ENCODE results near the gene CLCC1.

The CLCC1 gene

GRCh38 chr1:108960719-108961118, 2.6 kb downstream of the CLCC1 start:
- DNase-seq (ENCODE audit: low spot score) = no peak
- H3K9me3 ChIP-seq (ENCODE audit: severe bottlenecking) = no peaks in the 10 kb centered on the region
- H3K27me3 ChIP-seq (ENCODE audit: insufficient read depth, poor library complexity, severe bottlenecking) = no peaks in the 10 kb centered on the region
- H3K36me3 ChIP-seq (ENCODE audit: low read depth) = peaks cover 17% of the 10 kb centered on the region; the same call in 1 of the 2 replicates
- H3K27ac ChIP-seq (ENCODE audit: poor library complexity, severe bottlenecking) = no peak overlapping the region
- H3K4me3 ChIP-seq (ENCODE audit: severe bottlenecking) = no peak overlapping the region
- no peak for ATAC-seq (ENCODE audit: low read depth)
- no peak for TF ChIP-seq CTCF (IDR thresholded peaks at IDR 0.05; ENCODE audit: poor library complexity, severe bottlenecking)
- no peaks in the 10 kb centered on the region for H3K4me1 ChIP-seq (ENCODE audit: insufficient read depth, poor library complexity, severe bottlenecking)

DNA sequence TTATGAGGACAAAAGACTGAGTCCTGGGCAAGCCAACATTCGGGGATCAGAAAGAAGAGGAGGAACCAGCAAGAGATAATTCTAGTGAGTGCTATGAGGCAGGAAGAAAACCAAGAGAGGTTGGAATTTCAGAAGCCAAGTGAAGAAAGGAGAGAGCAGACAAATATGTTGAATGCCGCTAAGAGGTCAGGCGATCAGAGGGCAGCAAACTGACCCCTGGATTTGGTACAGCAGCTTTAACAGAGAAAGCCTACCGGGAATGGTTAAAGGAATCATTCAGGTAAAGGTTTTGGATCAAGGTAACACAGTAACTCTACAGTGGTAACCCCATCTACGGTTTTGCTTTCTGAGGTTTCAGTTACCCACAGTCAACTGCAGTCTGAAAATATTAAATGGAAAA, 5.4 kb downstream of the CLCC1 start:
- no peak for ATAC-seq (ENCODE audit: low read depth)
- Histone ChIP-seq H3K27me3 (ENCODE audit: insufficient read depth, poor library complexity, severe bottlenecking) (no peaks in the 10 kb centered on the region), H3K36me3 (ENCODE audit: low read depth) (peaks cover 24% of the 10 kb centered on the region), H3K4me1 (ENCODE audit: insufficient read depth, poor library complexity, severe bottlenecking) (no peaks in the 10 kb centered on the region), H3K27ac (ENCODE audit: poor library complexity, severe bottlenecking) (no peak overlapping the region), H3K9me3 (ENCODE audit: severe bottlenecking) (no peaks in the 10 kb centered on the region), H3K4me3 (ENCODE audit: severe bottlenecking) (no peak overlapping the region)
- DNase-seq (ENCODE audit: low spot score) = no peak
- no peak for TF ChIP-seq CTCF (IDR thresholded peaks at IDR 0.05; ENCODE audit: poor library complexity, severe bottlenecking)

GRCh38 chr1:108955881-108956280, 7.4 kb downstream of the CLCC1 start:
- TF ChIP-seq CTCF (IDR thresholded peaks at IDR 0.05; ENCODE audit: poor library complexity, severe bottlenecking) = no peak
- peaks cover 22% of the 10 kb centered on the region for H3K36me3 ChIP-seq (ENCODE audit: low read depth)
- no peaks in the 10 kb centered on the region for H3K4me1 ChIP-seq (ENCODE audit: insufficient read depth, poor library complexity, severe bottlenecking)
- H3K27me3 ChIP-seq (ENCODE audit: insufficient read depth, poor library complexity, severe bottlenecking) = no peaks in the 10 kb centered on the region
- no peaks in the 10 kb centered on the region for H3K9me3 ChIP-seq (ENCODE audit: severe bottlenecking)
- DNase-seq (ENCODE audit: low spot score) (no peak), ATAC-seq (ENCODE audit: low read depth) (no peak)
- no peak overlapping the region for H3K27ac ChIP-seq (ENCODE audit: poor library complexity, severe bottlenecking)
- H3K4me3 ChIP-seq (ENCODE audit: severe bottlenecking) = no peak overlapping the region

DNA sequence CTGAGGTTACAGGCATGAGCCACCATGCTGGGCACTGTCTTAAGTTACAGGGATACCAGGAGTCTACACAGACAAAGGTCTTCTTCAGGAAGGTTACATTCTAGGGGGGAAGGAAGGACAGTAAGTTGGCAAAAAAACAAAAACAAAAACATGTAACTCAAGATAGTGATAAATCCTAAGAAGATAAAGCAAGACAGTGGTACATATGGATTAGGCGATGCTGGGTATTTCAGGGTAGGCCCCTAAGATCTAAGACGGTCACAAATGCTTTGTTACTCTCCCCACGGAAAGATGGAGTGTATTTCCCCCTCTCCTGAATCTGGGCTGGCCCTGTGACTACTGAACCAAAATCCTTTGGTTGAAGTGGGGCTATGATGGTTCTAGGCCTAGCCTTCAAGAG, 8.2 kb downstream of the CLCC1 start:
- H3K27ac ChIP-seq (ENCODE audit: poor library complexity, severe bottlenecking) = no peak overlapping the region
- H3K4me3 ChIP-seq (ENCODE audit: severe bottlenecking) = no peak overlapping the region
- no peaks in the 10 kb centered on the region for H3K9me3 ChIP-seq (ENCODE audit: severe bottlenecking)
- no peaks in the 10 kb centered on the region for H3K27me3 ChIP-seq (ENCODE audit: insufficient read depth, poor library complexity, severe bottlenecking)
- no peaks in the 10 kb centered on the region for H3K4me1 ChIP-seq (ENCODE audit: insufficient read depth, poor library complexity, severe bottlenecking)
- H3K36me3 ChIP-seq (ENCODE audit: low read depth) = peaks cover 15% of the 10 kb centered on the region
- ATAC-seq (ENCODE audit: low read depth) (no peak), DNase-seq (ENCODE audit: low spot score) (no peak)
- no peak for TF ChIP-seq CTCF (IDR thresholded peaks at IDR 0.05; ENCODE audit: poor library complexity, severe bottlenecking)

DNA sequence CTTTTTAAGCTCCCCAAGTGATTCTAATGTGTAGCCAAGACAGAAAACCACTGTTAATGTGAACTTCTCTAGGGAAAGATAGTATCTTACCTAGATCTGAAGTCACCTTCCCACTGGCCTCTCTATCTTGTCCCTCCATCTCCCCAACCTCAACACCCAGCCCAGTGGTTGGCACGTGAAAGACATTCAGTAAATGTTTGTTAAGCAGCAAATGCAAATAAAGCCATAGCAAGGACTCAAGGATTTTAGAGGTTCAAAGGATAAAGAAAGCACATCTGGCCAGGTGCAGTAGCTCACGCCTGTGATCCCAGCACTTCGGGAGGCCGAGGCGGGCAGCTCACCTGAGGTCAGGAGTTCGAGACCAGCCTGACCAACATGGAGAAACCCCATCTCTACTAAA, 9.8 kb downstream of the CLCC1 start:
- no peak for ATAC-seq (ENCODE audit: low read depth)
- no peak overlapping the region for H3K27ac ChIP-seq (ENCODE audit: poor library complexity, severe bottlenecking)
- H3K4me1 ChIP-seq (ENCODE audit: insufficient read depth, poor library complexity, severe bottlenecking) = no peaks in the 10 kb centered on the region
- peaks cover 22% of the 10 kb centered on the region for H3K36me3 ChIP-seq (ENCODE audit: low read depth)
- no peaks in the 10 kb centered on the region for H3K9me3 ChIP-seq (ENCODE audit: severe bottlenecking)
- no peaks in the 10 kb centered on the region for H3K27me3 ChIP-seq (ENCODE audit: insufficient read depth, poor library complexity, severe bottlenecking)
- H3K4me3 ChIP-seq (ENCODE audit: severe bottlenecking) = no peak overlapping the region
- no peak for TF ChIP-seq CTCF (IDR thresholded peaks at IDR 0.05; ENCODE audit: poor library complexity, severe bottlenecking)
- no peak for DNase-seq (ENCODE audit: low spot score)
